ENCODE results near the gene OXTR.

OXTR gene

DNA sequence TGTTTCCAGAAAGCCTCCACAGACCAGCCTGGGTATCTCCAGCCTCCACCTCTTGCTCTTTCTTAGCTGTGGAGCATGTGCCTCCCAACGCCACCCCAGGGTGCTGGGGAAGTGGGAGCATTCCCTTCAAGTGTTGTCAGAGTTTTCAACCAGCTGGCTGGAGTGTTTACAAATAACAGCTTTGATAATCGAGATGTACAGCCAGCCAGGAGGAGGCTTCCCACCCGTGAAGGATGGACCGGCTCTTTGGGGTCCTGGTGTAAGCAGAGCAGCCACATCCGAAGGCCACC, 8.5 kb upstream of the OXTR start:
- DNase-seq (ENCODE audit: insufficient read length, low spot score) (no peak), FAIRE-seq (no peak)
- no peak for TF ChIP-seq CTCF (IDR thresholded peaks at IDR 0.05; ENCODE audit: insufficient read depth, missing control alignments)

- TF ChIP-seq CTCF (IDR thresholded peaks at IDR 0.05; ENCODE audit: insufficient read depth, missing control alignments) = no peak
- DNase-seq (ENCODE audit: insufficient read length, low spot score) (no peak), FAIRE-seq (no peak)
Measured at GRCh38 chr3:8777201-8777977, 8.0 kb upstream of the OXTR start.

- FAIRE-seq = no peak
- DNase-seq (ENCODE audit: insufficient read length, low spot score) = no peak
- TF ChIP-seq CTCF (IDR thresholded peaks at IDR 0.05; ENCODE audit: insufficient read depth, missing control alignments) = no peak
Measured at GRCh38 chr3:8776406-8776805, 7.0 kb upstream of the OXTR start.

GRCh38 chr3:8775602-8776001, 6.2 kb upstream of the OXTR start:
- no peak for FAIRE-seq
- no peak for TF ChIP-seq CTCF (IDR thresholded peaks at IDR 0.05; ENCODE audit: insufficient read depth, missing control alignments)
- no peak for DNase-seq (ENCODE audit: insufficient read length, low spot score)

DNA sequence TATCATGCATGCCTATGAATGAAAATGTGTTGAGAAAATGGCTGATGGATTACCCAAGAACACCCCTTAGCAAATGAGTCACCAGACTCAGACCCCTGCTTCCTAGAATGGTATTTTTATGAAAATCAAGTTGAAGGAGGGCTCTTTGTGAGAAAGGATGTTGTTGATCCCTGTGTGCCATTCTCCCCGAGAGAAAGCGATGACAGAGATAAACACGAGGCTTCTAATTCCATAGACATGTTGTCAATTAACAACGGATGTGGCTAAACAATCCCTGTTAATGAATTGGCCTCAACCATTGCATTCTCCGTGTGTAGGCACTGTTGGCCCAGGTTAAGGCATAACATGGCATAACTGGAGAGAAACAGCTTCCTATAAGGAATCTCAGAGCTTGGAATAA, 5.8 kb upstream of the OXTR start:
- DNase-seq (ENCODE audit: insufficient read length, low spot score) = no peak
- FAIRE-seq = no peak
- no peak for TF ChIP-seq CTCF (IDR thresholded peaks at IDR 0.05; ENCODE audit: insufficient read depth, missing control alignments)

GRCh38 chr3:8773941-8774542, 4.6 kb upstream of the OXTR start:
- TF ChIP-seq CTCF (IDR thresholded peaks at IDR 0.05; ENCODE audit: insufficient read depth, missing control alignments) = no peak
- DNase-seq (ENCODE audit: insufficient read length, low spot score) (no peak), FAIRE-seq (no peak)

DNA sequence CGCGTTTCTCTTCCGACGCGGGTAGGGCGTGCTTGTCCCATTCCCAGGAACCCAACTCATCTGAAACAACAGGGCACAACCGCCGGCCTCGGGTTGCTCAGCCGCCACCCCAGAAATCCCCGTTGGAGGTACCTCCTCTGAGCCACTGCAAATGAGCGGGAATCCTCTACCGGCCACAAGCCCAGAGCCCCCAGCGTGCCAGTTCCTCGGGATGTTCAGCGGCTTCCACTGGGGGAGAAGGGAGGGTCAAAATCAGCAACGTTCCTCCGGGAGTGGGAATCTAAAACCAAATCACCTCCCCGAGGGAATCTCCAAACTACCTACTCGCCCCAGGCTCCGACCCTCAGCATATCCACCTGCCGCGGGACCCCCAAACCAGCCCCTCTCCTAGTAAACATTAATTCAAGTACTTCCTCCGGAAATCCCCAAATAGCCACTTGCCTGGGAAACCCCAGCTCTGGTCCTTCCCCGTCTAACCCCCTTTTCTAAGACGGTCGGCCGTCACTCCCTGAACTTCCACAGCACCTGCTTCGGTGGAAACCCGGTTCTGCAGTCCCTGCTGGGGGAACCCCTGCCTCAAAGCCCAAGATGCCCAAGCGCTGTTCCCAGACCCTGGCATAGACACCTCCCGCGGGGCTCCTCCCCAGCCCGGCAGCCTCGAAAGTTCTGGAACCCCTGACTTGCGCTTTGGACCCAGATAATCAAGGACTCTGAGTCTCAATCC, 887 bp downstream of the OXTR start:
- no peak for TF ChIP-seq CTCF (IDR thresholded peaks at IDR 0.05; ENCODE audit: insufficient read depth, missing control alignments)
- DNase-seq (ENCODE audit: insufficient read length, low spot score) (no peak), FAIRE-seq (no peak)
